Suprapubic skin (tissue), 4 donors: Measurements from ENCODE around the gene EFR3B.

Experiments
- CTCF ChIP-seq, 2 donors: fragments of 200-600 bp in 1 of 2; fragments of 450-650 bp in 1 of 2; sonication (generic) in 1 of 2; IDR thresholded peaks; one replicate each; pipeline ENCODE4 v1.5.1; 2016 to 2019; ENCODE audit warnings: antibody characterized with exemption in 2 of 2, mild to moderate bottlenecking in 1 of 2, moderate library complexity in 1 of 2
- EP300 ChIP-seq: sonication (generic); formaldehyde crosslinking; IDR thresholded peaks from one replicate; pipeline ENCODE4 v1.6.1; 2017; ENCODE audit warnings: antibody characterized with exemption
- POLR2A ChIP-seq, 2 donors: fragments of 450-650 bp; IDR thresholded peaks; one replicate each; pipeline ENCODE4 v1.6.1; 2017; ENCODE audit warnings: antibody characterized with exemption in 2 of 2, mild to moderate bottlenecking in 2 of 2, moderate library complexity in 2 of 2
- POLR2AphosphoS5 ChIP-seq, 3 donors: sonication (generic); formaldehyde crosslinking; IDR thresholded peaks; one replicate each; pipeline ENCODE4 v1.6.1; 2017; ENCODE audit warnings: antibody characterized with exemption in 3 of 3

- no peak for TF ChIP-seq POLR2A (IDR thresholded peaks at IDR 0.05)
- no peak for TF ChIP-seq CTCF (IDR thresholded peaks at IDR 0.05)
- no peak for TF ChIP-seq POLR2AphosphoS5 (IDR thresholded peaks at IDR 0.05)
- TF ChIP-seq EP300, result no peak
These were observed 2.8 kb upstream of the EFR3B start for GRCh38 chr2:25039126-25039525.
